Calu3 (cell line): ENCODE measurements around the gene CCSER1. TPM values are rescaled to one million over a fixed set of nuclear protein-coding genes. Genes with fewer than 3 reads are reported as not detected.

Experiments
- BruUV-seq: library from RNA; stranded (reverse); fragments of 400-500 nt; replicated peaks from 2 replicates; lab custom pipeline; 2021; lab: Mats Ljungman, UMichigan
- CTCF ChIA-PET: fragments of 300-600 bp; sonication (Branson Sonifier 250); formaldehyde crosslinking; loops from one replicate; lab custom pipeline; 2022; ENCODE audit warnings: antibody characterized with exemption; lab: Charles Lee
- DNase-seq: peaks from one replicate; pipeline ENCODE4 v3.0.0; 2022
- H3K27ac Mint-ChIP-seq: one replicate; pipeline ENCODE4 v1.8.0; 2022; ENCODE audit warnings: mixed read lengths; ENCODE audit not compliant: unreplicated experiment
- H3K27me3 Mint-ChIP-seq: one replicate; pipeline ENCODE4 v1.8.0; 2022; ENCODE audit warnings: mixed read lengths; ENCODE audit not compliant: unreplicated experiment
- H3K36me3 Mint-ChIP-seq: one replicate; pipeline ENCODE4 v1.8.0; 2022; ENCODE audit warnings: mild to moderate bottlenecking, moderate library complexity, mixed read lengths; ENCODE audit not compliant: insufficient read depth, unreplicated experiment
- H3K4me1 Mint-ChIP-seq: one replicate; pipeline ENCODE4 v1.8.0; 2022; ENCODE audit warnings: mild to moderate bottlenecking, low read depth, mixed read lengths; ENCODE audit not compliant: unreplicated experiment
- H3K4me3 Mint-ChIP-seq: one replicate; pipeline ENCODE4 v1.8.0; 2022; ENCODE audit warnings: mild to moderate bottlenecking, low read depth, moderate library complexity, mixed read lengths; ENCODE audit not compliant: unreplicated experiment
- H3K9me3 Mint-ChIP-seq: one replicate; pipeline ENCODE4 v1.8.0; 2022; ENCODE audit warnings: low read depth, mixed read lengths; ENCODE audit not compliant: unreplicated experiment
- intact Hi-C: fragments of 100-400 bp; cut with micrococcal nuclease; formaldehyde crosslinking; loops from one replicate; pipeline ENCODE4 v1.10.0; 2022; ENCODE audit not compliant: unreplicated experiment
- total RNA-seq: library from RNA; stranded (reverse); gene quantifications from 2 replicates; pipeline ENCODE4 v1.2.3, GENCODE V29; 2022
- TF ChIP-seq, protein P1 (sequence below): fragments of 200-600 bp; IDR thresholded peaks from one replicate; pipeline ENCODE4 v1.8.0; 2022; ENCODE audit warnings: antibody characterized with exemption; ENCODE audit not compliant: unreplicated experiment

Gene CCSER1
- total RNA-seq, 1 experiment from 2014 or later = 6.2 TPM

DNA sequence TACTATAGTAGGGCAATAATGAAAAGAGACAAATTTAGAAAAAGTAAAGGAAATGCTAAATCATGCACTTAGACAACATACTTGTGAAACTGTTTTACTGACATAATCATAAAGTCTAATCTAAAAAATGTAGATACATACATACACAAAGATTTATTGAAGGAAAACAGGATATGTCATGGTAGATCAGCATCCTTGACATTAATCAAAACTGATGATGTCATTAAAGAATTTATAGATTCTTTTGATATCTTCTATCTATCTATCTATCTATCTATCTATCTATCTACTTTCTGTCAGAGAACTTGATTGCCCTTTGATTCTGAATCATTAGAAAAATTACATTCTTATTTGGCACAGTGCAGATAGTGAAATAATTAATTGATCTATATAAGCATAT, 311.3 kb downstream of the CCSER1 start:
- Mint-ChIP-seq H3K4me3 (no peak overlapping the region), H3K4me1 (peaks cover 17% of the 10 kb centered on the region), H3K27ac (no peak overlapping the region), H3K9me3 (no peaks in the 10 kb centered on the region), H3K27me3 (no peaks in the 10 kb centered on the region), H3K36me3 (no peaks in the 10 kb centered on the region)
- CTCF ChIA-PET = no interaction called here
- intact Hi-C loops = no loop called here
- DNase-seq = no peak
- TF ChIP-seq, protein P1, sequence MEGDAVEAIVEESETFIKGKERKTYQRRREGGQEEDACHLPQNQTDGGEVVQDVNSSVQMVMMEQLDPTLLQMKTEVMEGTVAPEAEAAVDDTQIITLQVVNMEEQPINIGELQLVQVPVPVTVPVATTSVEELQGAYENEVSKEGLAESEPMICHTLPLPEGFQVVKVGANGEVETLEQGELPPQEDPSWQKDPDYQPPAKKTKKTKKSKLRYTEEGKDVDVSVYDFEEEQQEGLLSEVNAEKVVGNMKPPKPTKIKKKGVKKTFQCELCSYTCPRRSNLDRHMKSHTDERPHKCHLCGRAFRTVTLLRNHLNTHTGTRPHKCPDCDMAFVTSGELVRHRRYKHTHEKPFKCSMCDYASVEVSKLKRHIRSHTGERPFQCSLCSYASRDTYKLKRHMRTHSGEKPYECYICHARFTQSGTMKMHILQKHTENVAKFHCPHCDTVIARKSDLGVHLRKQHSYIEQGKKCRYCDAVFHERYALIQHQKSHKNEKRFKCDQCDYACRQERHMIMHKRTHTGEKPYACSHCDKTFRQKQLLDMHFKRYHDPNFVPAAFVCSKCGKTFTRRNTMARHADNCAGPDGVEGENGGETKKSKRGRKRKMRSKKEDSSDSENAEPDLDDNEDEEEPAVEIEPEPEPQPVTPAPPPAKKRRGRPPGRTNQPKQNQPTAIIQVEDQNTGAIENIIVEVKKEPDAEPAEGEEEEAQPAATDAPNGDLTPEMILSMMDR = no peak
- BruUV-seq = no TSS peak

DNA sequence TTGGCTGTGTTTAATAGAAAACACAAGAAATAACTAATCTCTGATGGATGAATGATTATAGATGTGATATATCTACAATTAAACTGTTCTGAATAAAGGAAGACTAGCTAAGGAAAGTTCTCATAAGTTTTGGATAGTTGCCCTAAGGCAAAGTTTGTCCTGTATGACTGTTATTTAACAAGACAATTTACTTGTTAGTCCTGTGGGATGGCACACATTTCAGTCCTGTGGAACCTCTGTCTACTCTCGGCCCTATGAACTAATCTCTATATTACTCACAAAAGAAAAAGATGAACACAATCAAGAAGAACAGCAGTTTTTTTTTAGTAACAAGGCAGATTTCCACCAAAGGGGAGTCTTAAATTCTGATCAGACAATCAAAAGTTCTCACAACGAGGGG, 314.6 kb downstream of the CCSER1 start:
- Mint-ChIP-seq H3K4me3 (no peak overlapping the region), H3K4me1 (peaks cover 28% of the 10 kb centered on the region), H3K36me3 (no peaks in the 10 kb centered on the region), H3K27me3 (no peaks in the 10 kb centered on the region), H3K9me3 (no peaks in the 10 kb centered on the region), H3K27ac (no peak overlapping the region)
- intact Hi-C loops = loop anchor here (10.0 kb wide), 1 partner anchor 103 kb away; no protein-coding TSS in a partner anchor
- CTCF ChIA-PET = no interaction called here
- DNase-seq = no peak
- BruUV-seq = no TSS peak
- TF ChIP-seq, protein P1 = no peak

DNA sequence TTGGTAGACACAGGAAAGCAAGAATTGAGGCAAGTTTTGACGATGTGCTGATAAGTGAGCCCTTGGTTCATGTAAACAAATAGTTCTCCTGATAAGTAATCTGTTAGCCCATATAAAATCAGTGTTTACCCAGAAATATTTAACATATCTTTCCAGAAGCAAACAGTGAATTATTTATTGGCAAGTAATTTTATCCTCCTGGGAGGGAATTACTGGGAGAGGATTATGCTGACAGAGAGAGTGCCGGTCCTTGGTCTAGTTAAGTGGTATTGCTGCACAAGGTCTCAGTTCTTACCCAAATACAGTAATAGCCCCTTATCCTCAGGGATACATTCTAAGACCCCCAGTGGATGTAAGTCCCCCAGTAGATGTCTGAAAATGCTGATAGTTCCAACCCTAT, 315.4 kb downstream of the CCSER1 start:
- CTCF ChIA-PET = no interaction called here
- Mint-ChIP-seq H3K4me3 (no peak overlapping the region), H3K36me3 (no peaks in the 10 kb centered on the region), H3K27ac (no peak overlapping the region), H3K27me3 (no peaks in the 10 kb centered on the region), H3K4me1 (peaks cover 28% of the 10 kb centered on the region), H3K9me3 (no peaks in the 10 kb centered on the region)
- no TSS peak for BruUV-seq
- DNase-seq = no peak
- intact Hi-C loops = loop anchor here (10.0 kb wide), 1 partner anchor 102 kb away; no protein-coding TSS in a partner anchor
- TF ChIP-seq, protein P1 = no peak

DNA sequence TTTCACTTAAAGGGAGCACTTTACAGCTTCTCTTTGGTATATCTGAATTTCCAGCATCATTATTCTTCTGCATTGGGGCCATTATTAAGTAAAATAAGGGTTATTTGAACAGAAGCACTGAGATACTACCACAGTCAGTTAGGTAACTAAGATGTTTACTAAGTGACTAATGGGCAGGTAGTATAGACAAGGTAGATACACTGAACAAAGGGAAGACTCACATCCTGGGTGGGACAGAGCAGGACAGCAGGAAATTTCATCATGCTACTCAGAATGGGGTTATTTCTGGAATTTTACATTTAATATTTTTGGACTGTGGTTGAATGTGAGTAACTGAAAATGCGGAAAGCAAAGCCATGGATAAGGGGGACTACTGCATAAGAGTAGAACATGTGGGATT, 316.0 kb downstream of the CCSER1 start:
- Mint-ChIP-seq H3K27ac (peak overlapping the region; percentile 71), H3K4me1 (peaks cover 28% of the 10 kb centered on the region), H3K36me3 (no peaks in the 10 kb centered on the region), H3K27me3 (no peaks in the 10 kb centered on the region), H3K4me3 (peak overlapping the region; percentile 16), H3K9me3 (no peaks in the 10 kb centered on the region)
- BruUV-seq = no TSS peak
- CTCF ChIA-PET = no interaction called here
- TF ChIP-seq, protein P1 = no peak
- intact Hi-C loops = loop anchor here (10.0 kb wide), 1 partner anchor 102 kb away; no protein-coding TSS in a partner anchor
- DNase-seq = no peak
